Cardiac septum (tissue), 1 donor: ENCODE data around the gene FMNL2. TPM values are rescaled to one million over a fixed set of nuclear protein-coding genes. Genes with fewer than 3 reads are reported as not detected.

Source experiments
- DNase-seq: peaks from one replicate; pipeline ENCODE4 v3.0.0-alpha.2; 2020; ENCODE audit warnings: low spot score
- intact Hi-C: fragments of 100-400 bp; cut with DNase I; formaldehyde crosslinking; loops from one replicate; pipeline ENCODE4 v1.14.0; 2022
- total RNA-seq: library from RNA; stranded (reverse); fragmentation: NEBNext Ultra II Directional; extraction: Animal tissue kit (Norgen Biotek cat#: 25700); gene quantifications from one replicate; pipeline ENCODE4 v1.2.1, GENCODE V29; 2021
- donor health status: DM: no; HTN: no; CAD: no.

Gene FMNL2
- total RNA-seq, 1 donor from 2014 or later = 6.2 TPM

DNA sequence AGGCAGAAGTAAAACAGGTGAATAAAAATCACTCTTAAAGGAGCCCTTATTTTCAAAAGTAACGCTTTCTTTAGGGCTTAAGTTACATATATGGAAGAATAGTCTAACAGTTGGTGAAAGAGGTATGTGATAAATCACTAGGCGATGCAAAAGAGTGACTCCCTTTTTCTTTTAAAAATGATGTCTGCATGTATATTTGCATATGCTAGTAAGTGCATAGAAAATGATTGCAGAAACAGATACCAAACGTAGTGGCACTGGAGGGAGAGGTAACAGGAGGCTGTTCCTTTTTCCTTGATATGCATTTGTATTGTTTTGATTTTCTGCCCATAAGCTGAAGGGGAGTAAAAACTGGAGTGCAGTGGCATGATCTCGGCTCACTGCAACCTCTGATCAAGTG lies 224.0 kb downstream of the FMNL2 start:
- intact Hi-C loops = no loop called here
- DNase-seq = no peak

DNA sequence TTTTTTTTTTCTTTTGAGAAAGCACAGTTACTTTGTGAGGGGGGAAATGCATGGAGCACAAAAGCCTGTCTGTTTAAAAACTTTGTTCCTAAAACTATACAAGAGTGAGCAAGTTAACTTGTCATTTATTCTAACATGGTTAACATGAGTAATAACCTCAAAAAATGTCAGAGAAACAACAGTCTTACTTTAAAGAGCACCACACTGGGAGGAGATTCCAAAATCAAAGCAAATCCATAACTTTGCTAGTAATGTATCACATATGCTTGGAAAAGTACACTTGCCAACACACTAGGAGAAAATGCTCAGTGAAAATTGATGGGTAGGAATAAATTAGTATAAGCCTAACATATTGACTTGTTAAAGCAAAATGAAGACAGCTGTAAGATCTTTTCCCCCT lies 225.2 kb downstream of the FMNL2 start:
- intact Hi-C loops = no loop called here
- no peak for DNase-seq

DNA sequence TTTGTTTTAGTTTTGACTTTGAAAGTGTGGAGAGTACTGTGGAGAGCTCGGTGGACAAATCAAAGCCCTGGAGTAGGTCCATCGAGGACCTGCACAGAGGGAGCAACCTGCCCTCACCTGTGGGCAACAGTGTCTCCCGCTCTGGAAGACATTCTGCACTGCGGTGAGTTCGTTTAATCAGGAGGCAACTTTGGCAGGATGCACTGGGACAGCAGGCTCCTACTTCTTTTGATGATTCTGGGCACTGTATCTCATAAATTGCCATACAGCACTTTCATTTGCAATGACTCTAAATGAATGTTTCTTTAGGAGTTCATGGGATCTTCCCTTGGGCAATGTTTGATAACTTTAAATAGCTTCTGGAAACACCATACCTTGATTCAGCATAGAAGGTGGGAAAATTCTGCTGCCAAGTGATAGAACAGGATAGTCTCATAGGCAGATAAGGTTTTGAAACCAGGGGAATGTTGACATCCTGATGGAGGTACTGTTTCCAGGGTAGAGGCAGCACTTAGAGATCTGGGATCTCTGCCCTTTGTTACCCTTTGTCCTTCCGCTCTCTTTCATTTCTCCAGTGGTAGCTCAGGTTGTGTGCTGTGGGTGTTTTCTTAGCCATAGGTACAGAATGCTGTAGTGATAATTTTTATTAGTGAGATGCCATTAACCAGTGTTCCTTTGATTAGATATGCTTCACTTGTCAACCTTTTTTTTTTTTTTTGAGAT lies 226.1 kb downstream of the FMNL2 start:
- intact Hi-C loops = no loop called here
- no peak for DNase-seq

DNA sequence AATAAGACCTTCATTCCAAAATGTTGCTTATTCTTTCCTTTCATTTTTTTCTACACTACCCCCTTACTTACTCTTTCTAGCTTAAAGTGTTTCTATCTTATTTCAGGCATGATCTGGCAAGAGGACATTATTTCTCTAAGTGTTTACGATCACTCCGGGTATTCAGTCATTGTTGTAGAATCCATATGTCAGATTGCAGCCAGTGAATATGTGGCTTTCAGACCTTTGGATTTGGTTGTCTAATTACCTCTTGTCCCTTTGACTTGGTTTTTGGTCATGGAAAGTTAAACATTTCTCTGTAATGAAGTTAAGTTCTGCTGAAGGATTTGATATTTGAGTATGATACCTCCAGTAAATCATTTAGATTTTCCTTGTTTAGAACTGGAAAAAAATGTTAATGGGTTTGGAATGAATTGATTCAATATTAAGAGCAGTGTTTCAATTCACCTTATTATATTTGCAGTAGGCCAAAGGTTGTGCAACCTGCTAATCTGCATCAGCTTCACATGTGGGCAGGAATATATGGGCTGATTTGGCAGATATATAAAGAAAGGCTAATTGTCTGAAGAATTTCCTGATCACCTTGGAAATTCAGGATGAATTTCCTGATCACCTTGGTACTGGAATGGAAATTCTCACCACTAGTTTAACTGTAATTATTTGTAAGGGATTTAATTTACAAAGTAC lies 227.4 kb downstream of the FMNL2 start:
- intact Hi-C loops = no loop called here
- DNase-seq = no peak

DNA sequence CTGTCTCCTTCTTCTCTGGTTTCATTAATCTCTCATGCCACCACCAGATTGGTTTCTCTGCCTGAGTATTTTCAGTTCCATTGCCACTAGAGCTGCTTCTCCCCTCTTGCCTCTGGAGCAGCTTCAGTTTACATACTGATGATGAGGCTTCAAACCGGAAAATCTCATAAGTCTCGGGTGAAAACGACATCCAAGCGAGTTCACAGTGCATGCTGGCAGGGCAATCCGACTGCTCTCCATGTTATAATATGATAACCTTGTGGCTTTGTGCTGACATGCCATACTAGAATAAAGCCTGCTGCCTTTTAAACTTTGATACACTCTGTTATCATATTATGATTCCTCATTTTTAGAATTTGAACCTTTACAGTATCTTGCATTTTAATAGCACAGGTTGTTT lies 228.8 kb downstream of the FMNL2 start:
- intact Hi-C loops = no loop called here
- no peak for DNase-seq

DNA sequence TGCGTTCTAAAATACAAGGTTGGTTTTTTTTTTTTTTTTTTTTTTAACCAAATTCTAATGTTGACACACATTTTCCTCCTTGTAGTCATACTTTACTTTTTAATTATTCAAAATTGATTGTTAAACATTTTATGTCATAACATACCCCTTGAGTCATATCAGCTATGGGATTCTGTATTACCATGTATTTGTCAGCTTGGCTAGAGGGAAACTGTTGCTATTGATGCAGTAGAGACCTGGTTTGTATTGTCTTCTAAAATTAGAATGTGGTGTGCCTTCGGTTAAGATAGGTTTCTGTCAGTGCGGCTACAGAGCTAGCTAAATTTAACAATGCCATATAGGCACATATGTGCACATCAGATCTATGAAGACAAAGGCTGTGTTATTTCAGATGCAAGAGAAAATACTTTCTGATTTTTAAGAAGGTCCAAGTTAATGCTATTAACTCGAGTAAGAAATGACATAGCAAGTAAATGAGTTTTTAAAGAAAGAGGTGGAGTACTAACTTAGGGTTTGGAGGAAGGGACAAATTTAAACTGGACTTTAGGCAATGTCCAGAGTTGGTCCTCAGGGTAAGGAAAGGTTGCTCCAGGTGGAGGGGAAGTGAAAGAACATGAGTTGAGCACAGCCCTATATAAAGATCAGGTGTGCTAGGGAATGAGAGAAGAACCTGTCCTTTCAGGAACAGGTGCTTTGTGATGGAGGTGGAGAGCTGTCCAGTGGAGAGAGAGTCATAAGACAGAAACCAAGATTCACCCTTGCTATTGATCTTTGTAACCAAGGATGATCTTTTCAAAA lies 230.0 kb downstream of the FMNL2 start:
- no peak for DNase-seq
- intact Hi-C loops = loop anchor here (5.0 kb wide), 1 partner anchor 53 kb away; no protein-coding TSS in a partner anchor

DNA sequence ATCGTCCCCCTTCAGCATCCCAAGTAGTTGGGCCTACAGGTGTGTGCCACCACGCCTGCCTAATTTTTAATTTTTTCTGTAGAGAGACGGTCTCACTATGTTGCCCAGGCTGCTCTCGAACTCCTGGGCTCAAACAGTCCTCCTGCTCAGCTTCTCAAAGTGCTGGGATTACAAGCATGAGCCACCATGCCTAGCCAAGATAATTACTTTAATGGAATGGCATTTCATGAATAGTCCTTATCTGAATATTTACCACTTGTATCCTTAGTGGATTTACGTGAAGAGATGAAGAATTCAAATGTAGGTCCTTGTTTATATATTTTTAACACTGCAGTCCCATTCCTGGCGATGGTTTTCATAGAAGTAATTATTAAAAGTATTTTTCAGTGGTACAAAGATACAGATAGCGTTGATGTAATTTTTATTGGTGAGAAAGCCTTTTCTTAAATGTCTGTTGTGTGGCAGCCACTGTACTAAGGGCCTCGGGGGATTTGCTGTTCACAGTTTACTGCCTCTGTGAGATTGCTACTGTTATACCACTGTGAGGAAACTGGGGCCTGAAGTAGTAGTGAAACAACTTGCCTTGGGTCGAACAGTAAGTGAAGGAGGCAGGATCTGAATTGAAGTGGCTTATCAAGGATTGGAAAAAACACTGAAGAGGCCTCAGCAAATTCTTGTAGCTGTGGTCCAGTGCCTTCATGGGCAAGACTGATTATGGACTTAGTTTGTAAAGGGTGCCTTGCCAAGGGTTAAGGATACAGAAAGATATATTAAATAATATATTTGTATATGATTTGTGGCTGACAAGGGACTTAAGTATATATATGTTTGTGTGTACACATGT lies 231.1 kb downstream of the FMNL2 start:
- intact Hi-C loops = loop anchor here (5.0 kb wide), 1 partner anchor 54 kb away; no protein-coding TSS in a partner anchor
- DNase-seq = no peak

DNA sequence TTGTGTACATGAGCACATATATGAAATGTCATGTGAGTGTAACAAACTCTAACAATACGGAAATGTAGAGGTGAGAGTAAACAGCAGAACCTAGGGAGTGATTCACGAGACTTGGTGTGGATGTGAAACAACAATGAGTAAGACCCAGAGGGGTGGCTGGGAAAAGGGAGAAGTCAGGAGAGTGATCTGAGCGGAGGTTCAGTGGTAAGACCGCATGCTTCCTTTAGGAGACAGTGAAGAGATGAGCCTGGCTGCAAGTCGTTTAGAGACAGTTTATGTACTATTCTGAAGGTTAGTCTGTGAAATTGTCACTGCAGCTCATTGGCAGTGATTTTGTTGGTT lies 231.7 kb downstream of the FMNL2 start:
- intact Hi-C loops = loop anchor here (5.0 kb wide), 1 partner anchor 54 kb away; no protein-coding TSS in a partner anchor
- no peak for DNase-seq

DNA sequence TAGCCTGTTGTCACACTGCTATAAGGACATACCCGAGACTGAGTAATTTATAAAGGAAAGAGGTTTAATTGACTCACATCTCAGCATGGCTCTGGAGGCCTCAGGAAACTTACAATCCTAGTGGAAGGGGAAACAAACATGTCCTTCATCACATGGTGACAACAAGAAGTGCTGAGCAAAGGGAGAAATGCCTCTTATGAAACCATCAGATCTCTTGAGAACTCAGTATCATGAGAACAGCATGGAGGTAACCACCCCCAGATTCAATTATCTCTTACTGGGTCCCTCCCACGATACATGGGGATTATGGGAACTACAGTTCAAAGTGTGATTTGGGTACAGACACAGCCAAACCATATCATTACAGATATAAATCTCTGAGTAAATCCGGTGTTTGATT lies 233.6 kb downstream of the FMNL2 start:
- DNase-seq = no peak
- intact Hi-C loops = loop anchor here (5.0 kb wide), 1 partner anchor 56 kb away; no protein-coding TSS in a partner anchor

DNA sequence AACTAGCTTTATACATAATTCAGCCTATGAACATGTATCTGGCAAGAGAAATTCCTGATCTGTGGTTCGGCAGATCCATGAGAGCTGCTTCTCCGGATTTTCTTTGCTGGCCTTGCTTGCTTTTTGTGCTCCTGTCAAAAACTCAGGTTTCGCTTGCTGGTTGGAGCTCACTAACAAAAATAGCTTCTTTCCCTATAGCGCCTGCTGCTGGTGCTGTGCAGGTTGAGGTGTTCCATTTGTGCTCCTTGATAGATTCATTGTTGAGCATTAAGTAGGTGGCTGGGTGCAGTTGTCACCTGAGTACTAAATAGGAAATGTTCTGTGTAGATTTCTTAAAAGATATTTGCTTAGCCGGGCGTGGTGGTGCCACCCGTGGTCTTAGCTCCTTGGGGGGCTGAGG lies 234.2 kb downstream of the FMNL2 start:
- no peak for DNase-seq
- intact Hi-C loops = loop anchor here (5.0 kb wide), 1 partner anchor 57 kb away; no protein-coding TSS in a partner anchor

DNA sequence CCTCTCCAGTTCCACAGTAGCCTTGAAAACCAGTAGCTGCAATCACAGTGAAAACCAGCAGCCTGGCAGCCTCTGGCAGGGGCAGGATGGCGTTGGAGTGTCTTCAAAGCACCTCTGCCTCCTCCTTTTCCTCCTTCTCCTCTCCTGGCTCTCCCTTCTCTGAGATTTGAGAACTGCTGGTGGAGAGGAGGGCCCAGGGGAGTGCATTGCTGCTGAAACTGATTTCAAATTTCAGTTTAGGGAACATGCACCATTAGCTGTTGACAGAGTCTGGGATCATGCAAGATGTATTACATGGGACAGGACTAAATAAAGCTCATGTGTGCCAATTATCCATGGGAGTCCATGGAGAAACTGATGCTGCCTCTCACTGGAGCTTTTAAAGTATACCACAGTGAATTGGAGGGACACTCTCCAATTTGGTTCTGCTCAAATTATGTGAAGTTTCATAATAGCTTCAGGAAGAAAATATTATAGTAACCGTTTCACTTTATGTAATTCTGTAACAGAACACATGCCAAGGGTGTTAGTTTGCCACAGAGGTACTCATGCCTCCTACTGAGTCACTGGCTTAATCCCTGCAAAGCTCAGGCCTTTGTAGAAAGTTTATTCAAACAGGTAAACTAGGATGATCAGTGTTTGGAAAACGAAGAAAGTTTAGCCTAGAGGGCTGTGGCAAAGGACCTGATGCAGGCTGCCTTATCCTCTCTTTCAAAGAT lies 236.2 kb downstream of the FMNL2 start:
- intact Hi-C loops = no loop called here
- DNase-seq = no peak

DNA sequence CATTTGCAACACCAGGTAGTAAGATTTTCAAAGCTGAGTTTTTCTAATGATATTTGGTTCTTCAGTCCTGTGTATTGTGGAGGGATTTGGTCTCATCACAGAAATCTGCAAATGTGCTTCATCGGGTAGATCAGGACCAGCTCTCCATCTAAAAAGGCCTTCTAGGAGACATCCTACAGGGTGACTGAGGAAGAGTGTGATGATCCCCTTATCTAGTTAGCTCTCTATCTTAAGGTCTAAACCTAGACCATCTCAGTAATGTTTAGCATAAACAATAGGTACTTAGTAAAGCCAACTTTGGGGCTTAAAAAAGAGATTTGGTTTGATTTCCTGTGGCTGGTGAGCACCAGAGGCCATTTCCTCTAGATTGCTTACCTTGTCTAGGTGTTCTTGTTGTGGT lies 237.1 kb downstream of the FMNL2 start:
- intact Hi-C loops = no loop called here
- no peak for DNase-seq

DNA sequence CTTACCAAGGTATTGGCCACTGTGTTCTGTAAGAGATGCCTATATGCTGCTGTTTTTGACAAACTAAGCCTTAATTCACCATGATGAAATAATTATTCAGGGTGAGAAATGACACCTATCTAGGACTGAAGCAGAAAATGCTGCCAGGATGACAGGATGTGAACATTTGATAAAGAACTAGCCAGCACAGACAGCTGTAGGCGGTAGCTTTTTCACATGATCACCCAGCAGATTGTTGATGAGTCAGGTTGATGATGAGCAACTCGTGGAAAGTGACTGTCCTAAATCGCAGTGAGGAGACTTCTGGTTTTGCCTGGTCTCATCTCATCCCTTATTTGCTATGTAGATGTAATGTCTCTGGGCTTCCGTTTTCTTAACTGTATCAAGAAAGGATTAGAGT lies 238.2 kb downstream of the FMNL2 start:
- DNase-seq = no peak
- intact Hi-C loops = no loop called here

DNA sequence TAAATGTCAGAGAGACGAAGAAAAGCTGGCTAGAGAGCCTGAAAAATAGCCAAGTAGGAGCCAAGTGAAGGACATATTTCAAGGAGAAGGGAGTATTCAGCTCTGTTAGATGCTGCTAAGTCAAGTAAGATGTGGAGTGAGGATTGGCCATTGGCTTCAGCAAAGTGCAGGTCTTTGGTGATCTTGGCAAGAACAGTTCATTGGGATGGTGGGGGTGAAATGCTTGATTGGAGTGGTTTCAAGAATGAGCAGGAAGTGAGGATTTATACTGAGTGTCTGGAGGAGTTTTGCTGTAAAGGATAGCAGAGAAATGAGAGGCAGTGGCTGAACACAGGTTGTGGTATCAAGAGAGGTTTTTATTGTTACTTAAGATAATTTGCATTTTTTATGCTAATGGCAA lies 242.6 kb downstream of the FMNL2 start:
- intact Hi-C loops = no loop called here
- DNase-seq = no peak

DNA sequence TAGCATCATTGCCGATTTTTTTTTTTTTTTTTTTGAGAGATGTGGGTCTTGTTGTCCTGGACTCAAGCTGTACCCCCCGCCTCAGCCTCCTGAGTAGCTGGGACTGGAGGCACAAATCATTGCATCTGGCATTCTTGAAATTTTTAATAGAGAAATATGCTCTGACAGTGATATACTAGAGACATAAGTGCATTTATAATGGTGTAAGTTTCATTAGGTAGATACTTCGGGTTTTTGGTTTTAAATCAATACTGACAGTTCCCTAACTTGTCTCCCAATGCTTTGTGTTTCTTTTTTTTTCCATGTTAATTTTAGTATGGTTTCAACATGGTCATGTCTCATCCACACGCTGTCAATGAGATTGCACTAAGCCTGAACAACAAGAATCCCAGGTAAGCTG lies 243.6 kb downstream of the FMNL2 start:
- no peak for DNase-seq
- intact Hi-C loops = no loop called here

DNA sequence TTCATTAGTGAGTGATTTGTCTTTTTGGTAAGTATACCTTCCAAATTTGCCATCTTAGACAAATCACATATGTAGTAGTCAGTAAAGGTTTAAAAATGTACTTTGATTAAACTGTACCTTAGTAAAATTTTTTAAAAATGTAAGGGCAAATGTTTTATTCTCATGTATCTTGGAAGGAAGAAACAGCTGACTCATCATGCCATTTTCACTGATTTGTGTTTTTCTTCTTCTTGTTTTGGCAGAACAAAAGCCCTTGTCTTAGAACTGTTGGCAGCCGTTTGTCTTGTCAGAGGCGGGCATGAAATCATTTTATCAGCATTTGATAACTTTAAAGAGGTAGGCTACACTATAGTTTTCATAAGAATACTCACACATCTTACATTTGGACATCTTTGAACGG lies 245.7 kb downstream of the FMNL2 start:
- intact Hi-C loops = no loop called here
- no peak for DNase-seq

DNA sequence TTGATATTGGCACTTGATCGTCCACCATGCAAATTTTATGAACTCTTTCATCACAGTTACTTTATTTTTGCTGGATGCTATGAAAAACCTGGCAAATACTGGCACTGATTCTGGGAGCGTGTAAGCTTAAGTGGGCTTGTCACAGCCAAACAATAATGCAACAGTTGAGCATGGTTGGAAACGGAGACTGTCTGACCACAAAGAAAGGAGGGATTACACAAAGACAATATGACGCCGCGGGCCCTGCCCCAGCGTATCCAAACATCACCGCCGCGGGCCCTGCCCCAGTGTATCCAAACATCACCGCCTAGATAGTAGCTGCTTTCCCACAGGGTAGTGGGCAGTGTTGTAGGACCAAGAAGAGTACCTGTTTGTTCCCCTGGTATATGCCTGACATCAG lies 246.4 kb downstream of the FMNL2 start:
- intact Hi-C loops = no loop called here
- DNase-seq = no peak

DNA sequence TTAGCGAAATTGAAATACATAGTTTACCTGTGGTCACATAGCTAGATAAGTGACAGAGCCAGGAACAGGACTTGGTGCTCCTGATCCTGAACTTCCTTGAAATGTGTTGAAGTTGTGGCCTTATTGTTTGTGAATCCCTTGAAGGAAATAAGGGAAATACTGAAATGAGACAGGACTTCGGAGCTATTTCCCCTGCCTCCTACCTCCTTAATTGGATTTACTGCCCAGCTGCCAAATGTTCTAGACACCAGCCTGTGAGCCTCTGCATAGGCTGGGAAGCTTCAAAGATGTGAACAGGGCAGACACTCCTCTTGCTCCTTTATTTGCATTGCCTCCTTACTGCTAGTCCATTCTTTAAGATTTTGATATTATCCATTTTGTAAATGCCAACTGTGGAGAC lies 247.1 kb downstream of the FMNL2 start:
- intact Hi-C loops = no loop called here
- DNase-seq = no peak
